K562 (cell line): ENCODE results near the gene SORCS1.

Source experiments
- AFF4 ChIP-seq: sonication (generic); formaldehyde crosslinking; IDR thresholded peaks from 2 replicates; pipeline ENCODE4 v1.8.0; 2023; ENCODE audit warnings: mild to moderate bottlenecking, missing genetic modification reagents
- ERF ChIP-seq: fragments of 450-650 bp; formaldehyde crosslinking; IDR thresholded peaks from 2 replicates; pipeline ENCODE4 v1.4.0; 2020; ENCODE audit warnings: mild to moderate bottlenecking, mixed read lengths
- FOXJ2 ChIP-seq: fragments of 200-800 bp; sonication (Bioruptor generic); IDR thresholded peaks from 2 replicates; pipeline ENCODE4 v1.6.1; 2016; ENCODE audit warnings: missing genetic modification characterization, missing compliant biosample characterization
- FOXK1 ChIP-seq: sonication (generic); formaldehyde crosslinking; IDR thresholded peaks from 2 replicates; pipeline ENCODE4 v1.8.0; 2022; ENCODE audit warnings: missing genetic modification reagents, mild to moderate bottlenecking, borderline replicate concordance
- NFIC ChIP-seq: fragments of 450-650 bp; IDR thresholded peaks from 2 replicates; pipeline ENCODE4 v1.6.1; 2017; ENCODE audit warnings: mild to moderate bottlenecking, inconsistent platforms
- POLR2A ChIP-seq: fragments of 450-650 bp; conservative IDR thresholded peaks from 2 replicates; pipeline ENCODE4 v1.6.1; 2016
- SETDB1 ChIP-seq: IDR thresholded peaks from one replicate; pipeline ENCODE4 v1.6.1; 2012; ENCODE audit warnings: low read length, control low read depth, inconsistent platforms
- SREBF2 ChIP-seq: sonication (generic); formaldehyde crosslinking; IDR thresholded peaks from 2 replicates; pipeline ENCODE4 v1.4.0; 2020; ENCODE audit warnings: mild to moderate bottlenecking, missing genetic modification reagents
- TCF7L2 ChIP-seq: fragments of 150-350 bp; IDR thresholded peaks from 2 replicates; pipeline ENCODE4 v1.6.1; 2016; ENCODE audit warnings: low read depth, mild to moderate bottlenecking, low read length, moderate library complexity
- ZC3H11A ChIP-seq: IDR thresholded peaks from 2 replicates; pipeline ENCODE4 v1.6.1; 2012; ENCODE audit warnings: low read depth, low read length, improper control_type of control experiment
- ZNF217 ChIP-seq: sonication (generic); formaldehyde crosslinking; IDR thresholded peaks from 2 replicates; pipeline ENCODE4 v1.8.0; 2022; ENCODE audit warnings: mild to moderate bottlenecking, missing genetic modification reagents
- TF ChIP-seq, protein P1 (sequence below), 2 experiments: fragments of 200-800 bp in 1 of 2; sonication (Bioruptor generic) in 1 of 2; sonication (generic) in 1 of 2; formaldehyde crosslinking in 1 of 2; IDR thresholded peaks in 1 of 2; conservative IDR thresholded peaks in 1 of 2; 2 replicates each; pipeline versions ENCODE4 v1.5.0 to v1.6.1; 2016 to 2020; ENCODE audit warnings: missing compliant biosample characterization in 1 of 2, missing genetic modification characterization in 1 of 2, missing genetic modification reagents in 1 of 2

- TF ChIP-seq FOXK1 (CRISPR knock-in tag) = no peak
- no peak for TF ChIP-seq ZNF217 (CRISPR knock-in tag)
- TF ChIP-seq ERF (CRISPR knock-in tag) = no peak
- TF ChIP-seq SETDB1 = no peak
- no peak for TF ChIP-seq SREBF2
- TF ChIP-seq AFF4 = no peak
- TF ChIP-seq ZC3H11A = no peak
- TF ChIP-seq, protein P1, sequence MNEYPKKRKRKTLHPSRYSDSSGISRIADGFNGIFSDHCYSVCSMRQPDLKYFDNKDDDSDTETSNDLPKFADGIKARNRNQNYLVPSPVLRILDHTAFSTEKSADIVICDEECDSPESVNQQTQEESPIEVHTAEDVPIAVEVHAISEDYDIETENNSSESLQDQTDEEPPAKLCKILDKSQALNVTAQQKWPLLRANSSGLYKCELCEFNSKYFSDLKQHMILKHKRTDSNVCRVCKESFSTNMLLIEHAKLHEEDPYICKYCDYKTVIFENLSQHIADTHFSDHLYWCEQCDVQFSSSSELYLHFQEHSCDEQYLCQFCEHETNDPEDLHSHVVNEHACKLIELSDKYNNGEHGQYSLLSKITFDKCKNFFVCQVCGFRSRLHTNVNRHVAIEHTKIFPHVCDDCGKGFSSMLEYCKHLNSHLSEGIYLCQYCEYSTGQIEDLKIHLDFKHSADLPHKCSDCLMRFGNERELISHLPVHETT (CRISPR knock-in tag; conservative IDR thresholded peaks at IDR 0.05 in 1 of 2, IDR thresholded peaks at IDR 0.05 in 1 of 2) = no peak
- TF ChIP-seq TCF7L2 = no peak
- TF ChIP-seq NFIC = no peak
- TF ChIP-seq FOXJ2 (tag) = no peak
- no peak for TF ChIP-seq POLR2A
Observed at GRCh38 chr10:106672517-106673175, 491.9 kb downstream of the SORCS1 start.
